Tibial artery (tissue), 4 donors: ENCODE data around the gene UBE2E2.

Experiments
- DNase-seq, 2 donors: peaks; one replicate each; pipeline ENCODE4 v3.0.0-alpha.2; 2019
- H3K27ac ChIP-seq, 2 donors: fragments of 200-600 bp; sonication (generic) in 1 of 2; 1 replicate in 1 of 2; 2 replicates in 1 of 2; pipeline ENCODE4 v1.5.1; 2018 to 2019; ENCODE audit warnings: mild to moderate bottlenecking in 1 of 2
- H3K27me3 ChIP-seq, 2 donors: fragments of 200-600 bp; sonication (generic) in 1 of 2; one replicate each; pipeline versions ENCODE4 v1.5.1 to v1.6.0; 2016 to 2019
- H3K36me3 ChIP-seq, 3 donors: fragments of 200-600 bp; sonication (generic) in 2 of 3; one replicate each; pipeline ENCODE4 v1.5.1; 2016 to 2019; ENCODE audit warnings: mild to moderate bottlenecking in 2 of 3
- H3K4me1 ChIP-seq, 4 donors: fragments of 200-600 bp; sonication (generic) in 2 of 4; 1 replicate in 3 of 4; 2 replicates in 1 of 4; pipeline ENCODE4 v1.5.1; 2016 to 2019
- H3K4me3 ChIP-seq, 2 donors: fragments of 200-600 bp; sonication (generic) in 1 of 2; 1 replicate in 1 of 2; 2 replicates in 1 of 2; pipeline ENCODE4 v1.5.1; 2018 to 2019; ENCODE audit warnings: mild to moderate bottlenecking in 2 of 2
- H3K9me3 ChIP-seq, 3 donors: fragments of 200-600 bp; sonication (generic) in 1 of 3; one replicate each; pipeline ENCODE4 v1.5.1; 2016 to 2019
- intact Hi-C: fragments of 100-400 bp; cut with DNase I; formaldehyde crosslinking; loops from one replicate; pipeline ENCODE4 v1.15.0; 2023; ENCODE audit warnings: low total_unique reads
- TF ChIP-seq, protein P1 (sequence below), 2 experiments: fragments of 200-600 bp in 1 of 2; fragments of 450-650 bp in 1 of 2; IDR thresholded peaks; one replicate each; pipeline ENCODE4 v1.5.1; 2017 to 2019; ENCODE audit warnings: antibody characterized with exemption in 2 of 2, mild to moderate bottlenecking in 1 of 2, moderate library complexity in 1 of 2

The UBE2E2 gene

GRCh38 chr3:23624305-23624704 lies 421.2 kb downstream of the UBE2E2 start:
- TF ChIP-seq, protein P1, sequence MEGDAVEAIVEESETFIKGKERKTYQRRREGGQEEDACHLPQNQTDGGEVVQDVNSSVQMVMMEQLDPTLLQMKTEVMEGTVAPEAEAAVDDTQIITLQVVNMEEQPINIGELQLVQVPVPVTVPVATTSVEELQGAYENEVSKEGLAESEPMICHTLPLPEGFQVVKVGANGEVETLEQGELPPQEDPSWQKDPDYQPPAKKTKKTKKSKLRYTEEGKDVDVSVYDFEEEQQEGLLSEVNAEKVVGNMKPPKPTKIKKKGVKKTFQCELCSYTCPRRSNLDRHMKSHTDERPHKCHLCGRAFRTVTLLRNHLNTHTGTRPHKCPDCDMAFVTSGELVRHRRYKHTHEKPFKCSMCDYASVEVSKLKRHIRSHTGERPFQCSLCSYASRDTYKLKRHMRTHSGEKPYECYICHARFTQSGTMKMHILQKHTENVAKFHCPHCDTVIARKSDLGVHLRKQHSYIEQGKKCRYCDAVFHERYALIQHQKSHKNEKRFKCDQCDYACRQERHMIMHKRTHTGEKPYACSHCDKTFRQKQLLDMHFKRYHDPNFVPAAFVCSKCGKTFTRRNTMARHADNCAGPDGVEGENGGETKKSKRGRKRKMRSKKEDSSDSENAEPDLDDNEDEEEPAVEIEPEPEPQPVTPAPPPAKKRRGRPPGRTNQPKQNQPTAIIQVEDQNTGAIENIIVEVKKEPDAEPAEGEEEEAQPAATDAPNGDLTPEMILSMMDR (IDR thresholded peaks at IDR 0.05) = no peak
- Histone ChIP-seq H3K4me1 (no peaks in the 10 kb centered on the region), H3K36me3 (no peaks in the 10 kb centered on the region), H3K4me3 (no peak overlapping the region), H3K27ac (no peak overlapping the region), H3K27me3 (no peaks in the 10 kb centered on the region), H3K9me3 (peaks cover 0 to 11% (median 0%) of the 10 kb centered on the region in 3 donors)
- no peak for DNase-seq
- intact Hi-C loops = no loop called here

- H3K27me3 ChIP-seq = no peaks in the 10 kb centered on the region
- H3K4me1 ChIP-seq = peaks cover 0 to 5% (median 0%) of the 10 kb centered on the region in 4 donors
- no peaks in the 10 kb centered on the region for H3K36me3 ChIP-seq
- H3K9me3 ChIP-seq = peaks cover 0 to 11% (median 0%) of the 10 kb centered on the region in 3 donors
- intact Hi-C loops = no loop called here
- TF ChIP-seq, protein P1 (IDR thresholded peaks at IDR 0.05) = no peak
- no peak overlapping the region for H3K27ac ChIP-seq
- no peak overlapping the region for H3K4me3 ChIP-seq
- no peak for DNase-seq
Observed at GRCh38 chr3:23626442-23626841, 423.3 kb downstream of the UBE2E2 start.

GRCh38 chr3:23629181-23629894 lies 426.2 kb downstream of the UBE2E2 start:
- intact Hi-C loops = no loop called here
- Histone ChIP-seq H3K4me1 (peaks cover 0 to 5% (median 0%) of the 10 kb centered on the region in 4 donors), H3K27ac (no peak overlapping the region), H3K9me3 (peaks cover 0 to under 1% (median 0%) of the 10 kb centered on the region in 3 donors), H3K4me3 (no peak overlapping the region), H3K36me3 (no peaks in the 10 kb centered on the region), H3K27me3 (no peaks in the 10 kb centered on the region)
- no peak for DNase-seq
- TF ChIP-seq, protein P1 (IDR thresholded peaks at IDR 0.05) = no peak

DNA sequence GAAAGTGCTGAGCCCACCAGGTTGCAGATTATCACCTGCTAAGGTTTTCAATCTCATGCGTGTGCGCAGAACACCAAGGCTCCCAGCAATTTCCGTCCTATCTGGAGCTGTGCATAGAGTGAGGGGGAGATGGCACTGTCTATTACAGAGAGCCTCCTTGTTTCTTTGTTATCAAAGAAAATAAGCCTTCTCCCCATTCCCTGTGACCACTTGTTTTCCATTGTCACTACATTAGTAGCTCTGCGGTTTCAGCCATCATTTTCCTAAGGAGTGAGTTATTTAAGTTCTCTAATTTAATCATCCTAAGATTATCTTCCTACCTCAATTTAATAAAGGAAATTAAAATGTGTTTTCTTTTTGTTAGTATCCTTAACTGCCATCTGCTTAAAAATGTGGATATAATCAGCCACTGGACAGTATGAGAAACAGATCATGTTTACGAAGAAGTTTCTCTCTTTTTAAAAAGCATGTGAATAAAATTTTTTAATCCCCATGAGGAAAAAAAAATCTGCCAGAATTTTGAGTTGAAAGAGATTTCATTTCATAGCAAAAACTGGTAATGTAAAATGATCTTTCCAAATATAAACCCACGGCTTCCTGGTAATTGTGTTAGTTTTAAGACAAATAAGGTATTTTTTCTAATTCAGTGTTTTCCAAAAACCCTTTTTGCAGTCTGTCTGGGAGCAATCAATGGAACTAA lies 430.3 kb downstream of the UBE2E2 start:
- Histone ChIP-seq H3K4me1 (peaks cover 0 to 5% (median 0%) of the 10 kb centered on the region in 4 donors), H3K9me3 (peaks cover 0 to 3% (median 0%) of the 10 kb centered on the region in 3 donors), H3K4me3 (no peak overlapping the region), H3K27ac (no peak overlapping the region), H3K36me3 (no peaks in the 10 kb centered on the region), H3K27me3 (no peaks in the 10 kb centered on the region)
- TF ChIP-seq, protein P1 (IDR thresholded peaks at IDR 0.05) = no peak
- intact Hi-C loops = no loop called here
- DNase-seq = no peak

GRCh38 chr3:23637339-23637738 lies 434.2 kb downstream of the UBE2E2 start:
- no peak for DNase-seq
- Histone ChIP-seq H3K9me3 (peaks cover 0 to 3% (median 0%) of the 10 kb centered on the region in 3 donors), H3K4me3 (no peak overlapping the region), H3K4me1 (no peaks in the 10 kb centered on the region), H3K27ac (no peak overlapping the region), H3K27me3 (no peaks in the 10 kb centered on the region), H3K36me3 (no peaks in the 10 kb centered on the region)
- intact Hi-C loops = no loop called here
- TF ChIP-seq, protein P1 (IDR thresholded peaks at IDR 0.05) = no peak
